COR-L47 (cell line): ENCODE data around the gene SPIB.
A peak's percentile ranks its signal among the peaks of the same experiment; 100 is the strongest.
"Not testable (repeated sequence)": the region's sequence is repeated elsewhere in the genome, so short reads cannot be mapped to it uniquely, and the experiment has no call there.

Source experiments
- DNase-seq: peaks from one replicate; lab custom pipeline; 2025; lab: John Stamatoyannopoulos, UW

The SPIB gene

GRCh38 chr19:50418176-50419021 is at the start of gene SPIB:
SPIB (plus strand) TSS chr19:50418938; CDS start chr19:50418963, 25 bp downstream.
- no peak for DNase-seq

GRCh38 chr19:50371914-50372475 is 46.7 kb upstream of the SPIB start:
- DNase-seq: no peak

GRCh38 chr19:50376166-50377050 is 42.3 kb upstream of the SPIB start, which contains the start of gene NR1H2:
NR1H2 (plus strand) TSS chr19:50376457; CDS start chr19:50377606, 1,149 bp downstream.
- DNase-seq: peak; percentile 97

GRCh38 chr19:50377051-50377461 is 41.7 kb upstream of the SPIB start:
- peak; percentile 35 for DNase-seq

GRCh38 chr19:50377517-50377916 is 41.2 kb upstream of the SPIB start:
- no peak for DNase-seq

- DNase-seq: no peak
These were observed 40.4 kb upstream of the SPIB start for GRCh38 chr19:50378169-50378862.

GRCh38 chr19:50378863-50379236 is 39.9 kb upstream of the SPIB start:
- DNase-seq: no peak

- no peak for DNase-seq
These were observed 39.1 kb upstream of the SPIB start for GRCh38 chr19:50379602-50380001.

GRCh38 chr19:50380137-50380536 is 38.6 kb upstream of the SPIB start:
- DNase-seq: no peak

GRCh38 chr19:50380751-50381151 is 38.0 kb upstream of the SPIB start:
- no peak for DNase-seq

- no peak for DNase-seq
These were observed 36.6 kb upstream of the SPIB start for GRCh38 chr19:50381881-50382729.

- no peak for DNase-seq
These were observed 35.5 kb upstream of the SPIB start for GRCh38 chr19:50383001-50383851.

- DNase-seq: peak; percentile 99
These were observed 34.7 kb upstream of the SPIB start, which contains the start of gene POLD1 for GRCh38 chr19:50383852-50384684. POLD1 (plus strand) TSS chr19:50384347; CDS start chr19:50398852, 14,505 bp downstream.

GRCh38 chr19:50384685-50385535 is 33.8 kb upstream of the SPIB start:
- no peak for DNase-seq

GRCh38 chr19:50387176-50387867 is 31.4 kb upstream of the SPIB start:
- no peak for DNase-seq

GRCh38 chr19:50387868-50388245 is 30.9 kb upstream of the SPIB start:
- no peak for DNase-seq

- not testable (repeated sequence) for DNase-seq
These were observed 28.4 kb upstream of the SPIB start for GRCh38 chr19:50390295-50390694.
